Activated CD8-positive, alpha-beta memory T cell treated with anti-CD3 and anti-CD28 coated beads, Interleukin-2, amount 50 U/mL, for 24 hours (primary cell): ENCODE measurements around the gene NBEAL2.
"Not testable (repeated sequence)": the region's sequence is repeated elsewhere in the genome, so short reads cannot be mapped to it uniquely, and the experiment has no call there.

Experiments used
- DNase-seq: peaks from one replicate; pipeline ENCODE4 v3.0.0-alpha.2; 2020; ENCODE audit errors: extremely low read depth

The NBEAL2 gene

DNA sequence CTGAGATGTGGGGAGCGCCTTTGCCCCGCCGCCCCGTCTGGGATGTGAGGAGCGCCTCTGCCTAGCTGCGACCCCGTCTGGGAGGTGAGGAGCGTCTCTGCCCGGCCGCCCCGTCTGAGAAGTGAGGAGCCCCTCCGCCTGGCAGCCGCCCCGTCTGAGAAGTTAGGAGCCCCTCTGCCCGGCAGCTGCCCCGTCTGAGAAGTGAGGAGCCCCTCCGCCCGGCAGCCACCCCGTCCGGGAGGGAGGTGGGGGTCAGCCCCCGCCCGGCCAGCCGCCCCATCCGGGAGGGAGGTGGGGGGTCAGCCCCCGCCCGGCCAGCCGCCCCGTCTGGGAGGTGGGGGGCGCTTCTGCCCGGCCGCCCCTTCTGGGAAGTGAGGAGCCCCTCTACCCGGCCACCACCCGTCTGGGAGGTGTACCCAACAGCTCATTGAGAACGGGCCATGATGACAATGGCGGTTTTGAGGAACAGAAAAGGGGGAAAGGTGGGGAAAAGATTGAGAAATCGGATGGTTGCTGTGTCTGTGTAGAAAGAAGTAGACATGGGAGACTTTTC lies 15.4 kb upstream of the NBEAL2 start:
- DNase-seq: not testable (repeated sequence)

GRCh38 chr3:46965151-46965550 lies 14.3 kb upstream of the NBEAL2 start:
- no peak for DNase-seq

DNA sequence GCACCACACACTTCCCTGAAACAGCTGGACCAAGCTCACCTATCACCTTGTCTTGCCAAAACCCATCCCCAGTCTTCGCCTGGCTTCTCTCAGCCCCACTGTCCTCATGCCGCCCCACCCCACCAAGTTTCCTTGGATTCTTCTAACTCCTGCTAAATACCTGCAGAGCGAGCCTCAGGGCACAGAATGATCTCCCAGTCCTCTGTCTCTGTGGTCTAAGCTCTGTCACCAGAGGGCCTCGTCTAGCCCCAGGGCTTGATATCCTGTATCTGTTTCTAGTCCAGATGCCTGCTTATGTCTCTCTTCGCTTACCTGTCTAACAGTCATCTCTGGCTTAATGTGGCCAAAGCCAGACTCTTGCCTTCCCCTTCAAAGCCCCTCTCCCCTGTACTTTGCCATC lies 12.7 kb upstream of the NBEAL2 start:
- DNase-seq: no peak

GRCh38 chr3:46968783-46969428 lies 10.6 kb upstream of the NBEAL2 start:
- DNase-seq: no peak

- DNase-seq: no peak
These were observed 8.9 kb upstream of the NBEAL2 start for GRCh38 chr3:46970391-46971091.

GRCh38 chr3:46971151-46971550 lies 8.3 kb upstream of the NBEAL2 start:
- DNase-seq: no peak

DNA sequence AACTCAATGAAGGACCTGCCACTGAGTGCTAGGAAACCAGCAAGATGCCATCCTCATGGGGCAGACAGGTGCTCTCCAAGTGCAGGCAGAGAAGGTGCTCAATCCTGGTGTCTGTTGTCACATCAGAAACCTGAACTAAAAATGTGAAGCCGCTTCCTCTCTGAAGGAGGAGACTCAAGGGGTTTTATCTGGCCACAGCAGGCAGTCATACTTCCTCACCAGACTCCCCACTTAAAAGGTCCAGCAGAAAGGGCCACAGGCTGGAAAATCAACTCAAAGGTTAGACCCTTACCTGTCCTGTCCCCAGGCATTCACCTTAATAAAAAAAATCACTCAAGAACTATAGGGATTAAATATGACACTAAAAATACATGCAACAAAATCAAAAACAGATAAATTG lies 7.7 kb upstream of the NBEAL2 start:
- DNase-seq: no peak

GRCh38 chr3:46972396-46972795 lies 7.1 kb upstream of the NBEAL2 start:
- DNase-seq: no peak

DNA sequence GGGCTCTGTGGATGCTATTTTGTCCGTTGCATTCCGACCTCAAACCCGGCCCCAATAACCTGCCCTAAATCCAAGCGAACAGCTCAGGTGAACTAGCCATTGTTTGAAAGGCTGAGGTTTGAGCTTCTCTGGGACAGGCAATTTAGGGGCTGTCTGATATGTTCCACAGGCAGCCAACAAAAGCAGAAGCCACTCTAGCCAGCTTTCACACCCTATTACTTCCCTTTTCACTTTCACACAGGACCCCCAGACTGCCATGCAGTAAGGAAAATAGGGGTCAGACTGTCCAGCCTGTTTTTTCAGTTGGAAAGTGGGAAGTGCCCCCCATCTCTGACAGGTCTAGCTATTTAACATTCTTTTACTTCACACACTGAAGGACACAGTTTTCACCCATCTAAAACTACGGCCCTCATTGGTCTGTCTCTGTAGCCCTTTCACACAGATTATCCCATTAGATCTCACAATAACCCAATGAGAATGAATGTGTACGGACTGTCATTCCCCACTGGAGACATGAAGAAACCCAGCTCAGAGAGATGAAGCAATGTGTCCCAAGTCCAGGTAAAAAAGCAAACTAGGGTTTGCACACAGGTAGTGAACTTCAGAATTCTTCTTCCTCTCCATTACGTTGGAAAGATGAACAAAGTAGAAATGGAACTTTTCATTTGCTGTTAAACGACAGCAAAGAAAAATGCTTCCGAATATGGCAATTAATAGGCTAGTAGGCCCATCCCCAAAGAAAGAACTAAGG lies 4.9 kb upstream of the NBEAL2 start:
- no peak for DNase-seq

DNA sequence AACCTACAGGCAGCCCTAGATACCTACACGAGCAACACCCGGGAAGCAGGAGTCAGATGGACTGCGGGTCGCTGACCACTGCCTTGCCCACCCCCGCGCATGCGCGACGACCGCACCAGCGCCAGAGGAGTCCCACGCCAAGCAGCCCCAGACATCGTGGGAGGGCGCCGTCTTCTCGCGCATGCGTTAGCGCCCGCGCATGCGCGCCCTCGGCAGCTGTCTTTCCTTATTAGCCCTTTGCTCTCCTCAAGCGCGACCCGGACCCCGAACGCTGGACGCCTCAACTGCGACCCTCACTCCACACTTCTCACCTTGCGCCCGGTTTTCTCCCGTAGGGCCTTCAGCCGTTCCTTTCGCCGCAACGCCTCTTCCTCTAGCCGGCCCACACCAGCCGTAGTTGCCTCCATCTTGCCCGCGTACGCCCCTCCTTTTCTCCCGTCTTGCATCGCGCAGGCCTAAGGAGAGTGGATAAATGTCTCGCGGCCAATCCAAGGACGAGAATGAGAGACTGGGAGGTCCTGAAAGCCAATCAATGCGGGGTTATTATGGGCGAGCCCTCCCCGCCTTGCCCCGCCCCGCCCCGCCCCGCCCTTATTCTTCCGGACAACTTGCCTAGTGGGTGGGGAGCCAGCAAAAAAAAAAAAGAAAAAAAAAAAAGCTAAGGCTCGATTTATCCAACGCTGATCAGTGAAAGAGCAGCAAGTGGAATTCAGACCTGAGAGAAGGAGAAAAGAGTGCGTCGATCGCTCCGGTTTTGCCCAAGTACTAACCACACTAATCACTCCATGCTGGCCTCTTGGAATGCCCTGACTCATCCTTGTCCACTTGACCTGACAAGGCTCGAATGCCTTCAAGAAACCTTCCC lies 2.9 kb upstream of the NBEAL2 start, which contains the start of gene CCDC12:
TSS of gene CCDC12 (minus strand) at position 420 of the 865 bp plus-strand sequence. CDS start at position 407, 13 bp downstream.
- DNase-seq: peak; percentile 92

DNA sequence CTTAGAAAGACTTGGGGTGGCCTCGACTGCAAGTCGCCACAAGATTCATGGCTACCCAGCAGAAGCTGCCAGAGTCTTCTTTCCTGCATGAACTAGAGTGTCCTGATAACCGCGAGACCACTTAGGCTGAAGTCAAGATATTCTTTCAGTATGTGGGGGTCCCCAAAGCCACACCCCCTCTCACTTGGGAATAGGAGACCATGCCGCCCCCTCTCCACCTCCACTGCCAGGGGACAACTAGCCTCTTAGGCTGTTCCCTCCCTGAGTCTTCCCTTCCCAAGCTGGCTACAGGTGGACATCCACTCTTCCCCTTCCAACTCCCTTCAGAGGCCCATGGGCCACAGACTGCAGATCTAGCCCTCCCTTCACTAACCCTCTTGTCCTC lies 1.7 kb upstream of the NBEAL2 start:
- DNase-seq: no peak

DNA sequence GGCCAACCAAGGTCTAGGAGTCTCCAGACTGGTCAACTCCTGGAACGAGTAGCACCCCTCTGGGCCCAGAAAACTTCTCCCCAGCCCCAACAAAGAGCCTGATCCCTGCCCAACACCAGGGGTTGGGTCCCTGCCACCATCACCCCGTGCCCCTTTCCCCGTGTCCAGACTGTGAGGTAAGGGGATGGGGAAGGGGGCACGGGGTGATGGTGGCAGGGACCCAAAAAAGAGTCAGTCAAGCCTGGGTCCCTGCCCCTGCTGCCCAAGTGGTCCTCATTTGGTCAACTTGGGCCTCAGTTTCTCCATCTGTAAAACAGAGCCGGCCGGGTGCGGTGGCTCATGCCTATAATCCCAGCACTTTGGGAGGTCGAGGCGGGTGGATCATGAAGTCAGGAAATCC lies 1.1 kb upstream of the NBEAL2 start:
- DNase-seq: no peak

DNA sequence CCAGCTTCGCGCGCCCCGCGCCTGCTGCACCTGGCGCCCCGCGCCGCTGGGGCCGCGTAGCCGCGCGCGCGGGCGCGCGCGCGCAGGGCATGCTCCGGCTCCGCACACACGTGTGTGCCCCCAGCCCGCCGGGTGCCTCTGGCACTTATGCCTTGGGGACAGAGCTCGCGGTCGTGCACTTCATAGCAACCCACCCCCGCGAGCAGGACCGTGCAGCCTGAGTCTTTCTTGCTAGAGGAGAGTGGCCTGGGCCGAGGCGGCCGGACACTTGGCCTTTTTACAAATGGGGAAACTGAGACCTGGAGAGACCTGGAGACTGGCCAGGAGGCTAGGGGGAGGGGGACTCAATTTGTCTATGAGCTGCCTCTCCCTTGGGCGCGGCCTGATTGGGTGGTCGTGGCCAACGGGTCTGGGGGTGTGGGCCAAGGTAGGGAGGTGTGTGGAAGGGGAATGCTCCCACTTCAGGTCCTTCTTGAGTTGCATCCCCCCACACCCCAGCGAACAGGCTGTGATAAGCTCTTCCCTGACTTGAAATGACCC lies 562 bp downstream of the NBEAL2 start:
- no peak for DNase-seq

DNA sequence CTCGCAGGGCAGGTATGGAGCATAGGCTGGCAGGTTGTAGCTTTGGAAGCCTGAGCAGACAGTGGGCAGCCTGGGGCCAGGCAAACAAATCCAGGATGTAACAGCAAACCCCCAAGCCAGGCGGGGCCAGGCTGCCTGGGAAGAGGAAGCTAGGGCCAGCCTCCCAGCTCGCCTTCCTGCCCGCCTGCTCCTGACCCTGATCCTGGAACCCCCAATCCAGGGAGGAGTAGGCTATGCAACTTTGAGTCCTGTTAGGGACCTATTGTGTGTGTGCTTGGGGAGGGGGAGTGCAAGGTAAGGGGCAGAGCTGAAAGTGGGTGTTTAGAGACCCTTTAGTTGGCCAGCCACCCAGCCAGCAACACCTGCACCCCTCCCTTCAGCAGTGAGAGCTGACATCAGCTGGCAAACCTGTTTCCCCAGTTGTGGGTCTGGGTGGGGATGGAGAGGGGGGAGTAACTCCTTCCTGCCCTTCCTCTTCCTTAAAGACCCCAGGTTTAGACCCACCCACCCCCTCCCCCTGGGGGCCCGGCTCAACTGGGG lies 2.5 kb downstream of the NBEAL2 start:
- no peak for DNase-seq

DNA sequence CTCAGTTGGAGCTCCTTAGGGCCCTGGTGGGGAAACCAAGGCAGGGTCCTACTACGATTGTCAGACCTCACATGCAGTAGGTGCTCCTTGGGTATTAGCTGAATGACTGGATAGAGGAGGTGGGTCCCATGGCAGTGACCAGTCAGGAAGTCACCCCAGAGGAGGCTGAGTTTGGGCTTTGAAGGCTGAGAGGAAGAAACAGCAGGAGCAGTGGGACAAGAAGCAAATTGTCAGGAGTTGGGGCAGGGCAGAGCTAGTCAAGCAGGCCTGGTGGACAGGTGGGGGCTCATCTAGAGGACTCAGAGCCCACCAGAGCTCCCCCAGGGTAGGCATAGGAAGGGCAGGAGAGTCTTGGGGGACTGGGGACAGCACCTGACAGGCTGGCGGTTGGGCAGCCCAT lies 3.1 kb downstream of the NBEAL2 start:
- DNase-seq: no peak

DNA sequence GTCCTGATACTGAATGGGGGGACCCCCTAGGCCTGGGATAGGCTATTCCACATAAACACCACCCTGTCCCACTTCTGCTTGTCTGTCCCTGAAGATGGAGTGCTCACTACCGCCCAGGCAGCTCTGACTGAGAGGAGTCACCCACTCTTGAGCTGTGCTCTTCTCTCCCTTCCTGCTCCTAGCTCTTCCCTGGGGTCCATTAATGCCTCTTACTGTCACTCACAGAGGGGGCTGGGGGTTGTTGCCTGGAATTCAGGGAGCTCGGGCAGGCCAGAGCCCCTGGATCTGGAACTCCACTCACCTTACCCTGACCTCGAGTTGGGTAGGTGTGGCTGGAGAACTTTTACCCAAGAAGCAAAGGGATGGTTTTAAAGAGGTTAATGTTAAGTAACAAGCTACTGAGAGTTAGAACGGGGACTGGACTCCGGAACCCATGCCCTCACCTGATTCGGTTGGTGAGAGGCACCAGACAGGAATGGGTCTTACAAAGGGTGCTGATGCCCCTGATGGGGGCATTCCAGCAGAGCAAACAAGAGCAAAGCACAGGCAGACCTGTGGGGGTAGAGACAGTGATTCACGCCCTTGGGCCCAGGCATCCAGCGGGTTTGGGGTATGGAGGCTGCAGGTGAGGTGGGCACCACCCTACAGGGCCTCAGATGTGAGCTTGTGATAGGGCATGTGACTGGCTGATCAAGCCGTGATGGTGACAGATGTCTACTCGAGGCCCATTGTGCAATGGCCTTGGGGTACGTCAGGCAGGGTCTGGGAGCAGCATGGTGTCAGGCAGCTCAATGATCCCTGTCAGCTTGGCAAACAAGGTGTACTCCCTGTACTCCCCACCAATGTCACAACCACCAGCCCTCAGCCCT lies 5.4 kb downstream of the NBEAL2 start:
- no peak for DNase-seq

DNA sequence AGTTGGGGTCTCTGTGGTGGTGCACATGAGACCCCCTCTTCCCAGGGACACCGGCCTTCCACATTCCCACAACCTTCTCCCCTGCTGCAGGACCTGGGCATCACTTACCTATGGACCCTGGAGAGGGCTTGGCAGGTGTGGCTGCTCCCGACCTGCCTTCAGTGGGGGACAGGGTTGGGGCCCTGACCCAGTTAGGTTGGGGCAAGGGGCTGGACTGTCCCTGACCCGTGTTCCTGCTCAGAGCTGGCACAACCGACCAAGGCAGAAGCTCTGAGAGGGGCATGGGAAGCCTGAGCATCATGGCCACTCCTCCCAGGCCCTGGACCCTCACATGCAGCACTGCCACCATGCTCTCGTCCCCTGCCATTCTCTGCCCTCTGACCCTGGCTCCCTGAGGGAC lies 6.1 kb downstream of the NBEAL2 start:
- DNase-seq: no peak

DNA sequence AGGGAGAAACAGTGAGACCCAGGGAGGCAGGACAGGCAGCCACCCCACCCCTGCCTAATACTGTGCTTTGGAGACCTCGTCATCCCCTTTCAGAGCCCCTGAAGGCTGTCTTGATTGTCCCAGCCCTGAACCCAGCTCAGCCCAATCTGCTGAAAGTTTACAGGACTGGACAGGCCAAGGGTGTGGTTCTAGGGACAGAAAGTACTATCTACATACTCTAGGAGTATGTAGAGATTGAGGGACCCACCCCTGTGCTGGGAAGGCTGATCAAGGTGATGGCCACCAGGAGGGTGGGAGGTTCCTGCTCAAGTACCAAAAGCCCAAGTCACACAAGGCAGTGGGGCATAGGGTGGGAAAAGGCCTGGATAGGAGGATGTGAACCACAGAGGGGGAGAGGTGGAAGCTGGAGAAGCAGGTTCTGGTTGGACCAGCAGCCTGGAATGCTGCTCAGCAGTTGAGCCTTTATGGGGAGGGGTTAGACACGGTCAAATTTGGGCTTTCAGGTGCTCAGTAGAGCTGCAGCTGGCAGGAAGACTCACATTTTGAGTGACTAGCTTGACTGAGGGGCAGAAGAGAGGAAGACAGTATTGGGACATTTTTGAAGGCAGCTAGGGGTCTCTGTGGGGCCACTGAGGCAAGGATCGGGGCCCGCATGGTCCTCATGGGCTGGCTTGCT lies 6.7 kb downstream of the NBEAL2 start:
- DNase-seq: no peak

- DNase-seq: no peak
These were observed 7.4 kb downstream of the NBEAL2 start for GRCh38 chr3:46986782-46987310.
